Measurements from ENCODE around the gene MCL1. TPM values are rescaled to one million over a fixed set of nuclear protein-coding genes. Genes with fewer than 3 reads are reported as not detected.
A peak's percentile ranks its signal among the peaks of the same experiment; 100 is the strongest.

The MCL1 gene
- total RNA-seq, 4 donors from 2014 or later = 102 to 154 (median 140) TPM

GRCh38 chr1:150615346-150616201, 36.2 kb upstream of the MCL1 start:
- H3K27me3 ChIP-seq = no peaks in the 10 kb centered on the region
- H3K27ac ChIP-seq = peak overlapping the region; percentile 11 to 91 (median 49)
- H3K9me3 ChIP-seq = no peaks in the 10 kb centered on the region
- H3K4me1 ChIP-seq = peaks cover 0 to 66% (median 24%) of the 10 kb centered on the region in 4 donors
- DNase-seq = no peak
- H3K4me3 ChIP-seq = no peak overlapping the region
- TF ChIP-seq POLR2A (IDR thresholded peaks at IDR 0.05) (no peak), CTCF (IDR thresholded peaks at IDR 0.05) (no peak)
- H3K36me3 ChIP-seq = peaks cover 0 to 22% (median 0%) of the 10 kb centered on the region in 3 donors

GRCh38 chr1:150613061-150613920, 33.9 kb upstream of the MCL1 start:
- peak in 1 of 3 donors; percentile 82 for DNase-seq
- Histone ChIP-seq H3K36me3 (peaks cover 0 to 5% (median 0%) of the 10 kb centered on the region in 3 donors), H3K4me3 (no peak overlapping the region), H3K27ac (peak overlapping the region; percentile 57 to 91 (median 84)), H3K4me1 (peaks cover 0 to 60% (median 21%) of the 10 kb centered on the region in 4 donors), H3K27me3 (no peaks in the 10 kb centered on the region), H3K9me3 (no peaks in the 10 kb centered on the region)
- TF ChIP-seq POLR2A (IDR thresholded peaks at IDR 0.05) = no peak
- TF ChIP-seq CTCF (IDR thresholded peaks at IDR 0.05) = no peak

- Histone ChIP-seq H3K36me3 (no peaks in the 10 kb centered on the region), H3K27ac (peak overlapping the region; percentile 57 to 91 (median 84)), H3K4me3 (no peak overlapping the region), H3K27me3 (no peaks in the 10 kb centered on the region), H3K9me3 (no peaks in the 10 kb centered on the region), H3K4me1 (peaks cover 0 to 60% (median 21%) of the 10 kb centered on the region in 4 donors)
- no peak for DNase-seq
- no peak for TF ChIP-seq POLR2A (IDR thresholded peaks at IDR 0.05)
- no peak for TF ChIP-seq CTCF (IDR thresholded peaks at IDR 0.05)
Observed at GRCh38 chr1:150612014-150612345, 32.6 kb upstream of the MCL1 start.

- H3K4me1 ChIP-seq = peaks cover 0 to 57% (median 21%) of the 10 kb centered on the region in 4 donors
- TF ChIP-seq POLR2A (IDR thresholded peaks at IDR 0.05) (no peak), CTCF (IDR thresholded peaks at IDR 0.05) (no peak)
- no peaks in the 10 kb centered on the region for H3K36me3 ChIP-seq
- DNase-seq = no peak
- H3K4me3 ChIP-seq = no peak overlapping the region
- no peaks in the 10 kb centered on the region for H3K27me3 ChIP-seq
- H3K9me3 ChIP-seq = no peaks in the 10 kb centered on the region
- H3K27ac ChIP-seq = peak overlapping the region; percentile 57 to 91 (median 84)
Observed at GRCh38 chr1:150610576-150610975, 31.2 kb upstream of the MCL1 start.

- Histone ChIP-seq H3K36me3 (no peaks in the 10 kb centered on the region), H3K27ac (peak overlapping the region; percentile 40 to 91 (median 68)), H3K4me3 (no peak overlapping the region), H3K4me1 (peaks cover 0 to 52% (median 21%) of the 10 kb centered on the region in 4 donors), H3K27me3 (no peaks in the 10 kb centered on the region), H3K9me3 (no peaks in the 10 kb centered on the region)
- no peak for DNase-seq
- TF ChIP-seq CTCF (IDR thresholded peaks at IDR 0.05) (no peak), POLR2A (IDR thresholded peaks at IDR 0.05) (no peak)
Observed at GRCh38 chr1:150609732-150610131, 30.3 kb upstream of the MCL1 start.
